Measurements from ENCODE around the gene PAM.
"Not testable (repeated sequence)": the region's sequence is repeated elsewhere in the genome, so short reads cannot be mapped to it uniquely, and the experiment has no call there.

The PAM gene

DNA sequence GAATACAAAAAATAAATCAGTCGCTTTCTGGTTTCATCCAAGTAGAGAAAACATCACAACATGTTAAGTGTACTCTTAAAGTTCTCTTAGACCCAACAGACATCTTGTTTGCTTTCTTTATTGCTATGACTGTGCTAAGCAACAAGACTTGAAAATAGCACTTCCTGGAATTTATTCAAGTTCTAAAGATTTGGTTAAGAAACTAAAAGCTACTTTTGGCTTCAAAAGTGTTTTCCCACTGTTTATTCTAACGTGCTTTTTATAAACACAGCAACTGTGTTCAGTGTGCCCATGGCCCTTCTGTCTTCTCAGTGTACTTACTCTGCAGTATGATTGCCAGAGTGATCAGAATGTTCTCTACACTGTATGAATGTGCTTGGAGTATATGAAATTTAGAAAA lies 255.1 kb downstream of the PAM start:
- DNase-seq: no peak

DNA sequence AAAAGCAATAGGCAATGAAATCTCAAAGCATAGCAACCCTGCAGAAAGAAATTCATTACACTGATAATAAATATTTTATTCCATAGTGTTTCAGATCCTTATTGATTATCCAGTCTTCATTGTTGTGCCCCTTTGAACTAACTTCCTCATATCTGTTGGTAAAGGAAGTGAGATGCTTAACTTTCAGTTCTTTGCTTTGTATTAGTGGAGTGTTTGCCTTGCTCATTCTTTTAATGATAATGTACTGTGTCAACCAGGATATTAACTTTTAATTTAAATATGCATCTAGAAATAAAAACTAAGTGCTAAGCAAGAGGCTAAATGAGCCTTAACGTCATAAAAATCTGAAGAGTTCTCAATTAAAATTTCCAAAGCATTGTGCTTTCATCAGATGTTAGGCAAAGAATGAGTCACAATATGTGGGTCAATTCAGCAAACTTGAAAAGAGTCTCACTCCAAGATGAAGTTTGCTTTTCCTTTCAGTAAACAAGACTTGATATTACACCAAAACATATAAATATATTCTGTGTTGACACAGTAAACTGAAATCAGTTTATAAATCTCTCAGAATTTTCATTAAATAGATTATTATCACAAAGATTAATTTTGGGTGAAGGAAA lies 258.9 kb downstream of the PAM start:
- no peak for DNase-seq

DNA sequence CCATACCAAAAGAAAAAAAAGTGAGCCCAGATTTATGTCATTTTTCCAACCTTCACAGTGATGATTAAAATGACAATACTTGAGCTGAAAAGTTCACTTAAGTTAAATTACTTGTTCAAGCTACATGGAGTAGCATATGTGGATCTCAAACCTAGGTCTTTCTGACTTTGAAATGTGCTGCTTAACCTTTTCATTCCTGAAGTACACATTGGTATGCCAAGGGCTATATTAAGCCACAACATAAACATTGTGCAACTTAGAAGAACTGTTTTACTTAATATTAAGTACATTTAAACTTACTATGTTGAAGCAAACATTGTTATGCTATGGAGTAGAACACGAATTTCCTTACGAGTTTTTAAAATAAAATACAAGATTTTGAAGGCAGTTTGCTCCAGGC lies 259.9 kb downstream of the PAM start:
- no peak for DNase-seq

DNA sequence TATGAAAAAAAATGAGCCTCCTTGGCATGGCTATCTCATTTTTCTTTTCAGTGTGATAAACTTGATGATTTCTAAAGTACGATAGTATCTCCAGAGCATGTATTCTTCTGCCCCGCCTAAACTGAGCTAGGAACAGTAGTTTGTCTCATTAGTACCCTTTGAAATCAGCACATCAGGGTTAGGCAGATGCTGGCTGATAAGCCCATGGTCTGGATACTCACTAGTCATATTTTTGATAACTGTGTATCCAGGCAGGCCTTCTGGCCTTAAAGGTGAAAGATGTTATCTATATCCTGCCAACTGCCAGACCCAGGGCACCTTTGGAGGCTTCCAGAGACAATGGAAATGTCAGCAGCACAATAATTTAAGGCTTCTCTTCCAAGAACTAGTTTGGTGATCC lies 261.1 kb downstream of the PAM start:
- no peak for DNase-seq

DNA sequence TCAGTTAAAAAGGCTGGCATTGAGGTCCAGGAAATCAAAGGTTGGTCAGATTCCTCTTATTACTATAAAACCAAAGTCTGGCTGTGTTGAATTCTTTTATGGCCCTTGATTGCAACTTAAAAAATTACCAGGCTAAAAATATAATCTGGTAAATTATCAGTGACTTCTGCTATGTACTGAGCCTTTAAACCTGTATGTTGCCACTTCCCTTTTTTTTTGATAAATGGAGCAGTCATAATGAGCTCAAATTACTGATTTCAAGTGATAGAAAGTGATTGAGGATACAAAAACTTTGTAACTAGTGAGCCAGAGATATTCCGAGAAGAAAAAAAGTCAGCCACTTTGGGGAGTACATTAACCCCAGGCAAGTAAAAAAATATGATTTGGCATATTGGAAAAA lies 264.7 kb downstream of the PAM start:
- DNase-seq: no peak

DNA sequence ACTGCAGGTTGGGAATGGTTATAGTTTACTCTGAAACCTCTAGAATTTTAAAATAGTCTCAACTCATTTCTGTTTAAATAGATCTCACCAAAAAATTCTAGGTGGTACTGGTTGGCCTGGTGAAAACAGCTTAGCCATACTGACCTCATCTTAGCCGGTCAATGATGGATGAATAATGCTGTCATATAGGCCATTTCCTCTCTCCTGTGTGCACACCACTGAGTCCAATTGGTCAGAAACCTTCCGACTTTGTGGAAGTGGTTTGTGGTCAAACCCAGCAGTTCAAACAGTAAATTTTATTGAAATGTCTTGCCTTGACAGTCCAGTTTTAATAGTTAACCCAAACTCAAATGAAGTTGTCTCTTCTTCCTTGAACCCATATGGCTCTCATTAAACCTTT lies 266.2 kb downstream of the PAM start:
- no peak for DNase-seq

DNA sequence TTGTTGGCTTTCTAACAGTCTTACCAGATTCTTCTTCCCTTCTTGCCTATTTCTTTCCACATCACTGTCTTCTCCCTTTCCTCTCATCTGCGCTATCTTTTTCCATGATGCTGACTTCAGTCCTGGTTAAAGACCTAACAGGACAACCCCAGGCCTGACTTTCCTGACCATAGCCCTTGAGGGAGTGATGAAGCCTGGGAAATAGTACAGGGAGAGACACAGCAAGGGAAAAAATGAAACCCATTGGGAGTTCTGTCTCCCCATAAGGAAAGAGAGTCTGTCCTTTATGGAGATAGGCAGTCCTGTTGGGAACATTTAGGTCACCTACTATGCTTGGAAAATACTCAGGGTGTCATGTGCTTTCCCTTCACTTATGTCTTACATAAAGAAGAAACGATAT lies 272.2 kb downstream of the PAM start:
- DNase-seq: no peak

DNA sequence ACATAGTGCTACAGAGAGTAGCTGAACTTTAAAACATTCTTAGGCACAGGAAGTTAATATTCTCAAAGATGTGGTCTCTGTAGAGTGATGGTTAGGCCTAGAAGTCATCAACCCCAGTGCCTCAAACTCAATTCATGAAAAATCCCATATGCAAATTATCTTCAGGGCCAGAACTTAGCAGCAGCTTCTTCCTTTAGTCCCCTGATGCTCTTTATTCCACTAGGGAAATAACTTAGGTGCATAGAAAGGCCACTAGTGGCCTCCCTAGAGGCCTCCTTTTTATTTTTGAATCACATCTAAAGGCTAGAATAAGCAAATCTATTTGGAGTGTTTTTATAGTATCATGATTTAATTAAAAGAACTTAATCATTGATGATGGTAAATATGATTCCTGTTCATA lies 276.5 kb downstream of the PAM start:
- no peak for DNase-seq

DNA sequence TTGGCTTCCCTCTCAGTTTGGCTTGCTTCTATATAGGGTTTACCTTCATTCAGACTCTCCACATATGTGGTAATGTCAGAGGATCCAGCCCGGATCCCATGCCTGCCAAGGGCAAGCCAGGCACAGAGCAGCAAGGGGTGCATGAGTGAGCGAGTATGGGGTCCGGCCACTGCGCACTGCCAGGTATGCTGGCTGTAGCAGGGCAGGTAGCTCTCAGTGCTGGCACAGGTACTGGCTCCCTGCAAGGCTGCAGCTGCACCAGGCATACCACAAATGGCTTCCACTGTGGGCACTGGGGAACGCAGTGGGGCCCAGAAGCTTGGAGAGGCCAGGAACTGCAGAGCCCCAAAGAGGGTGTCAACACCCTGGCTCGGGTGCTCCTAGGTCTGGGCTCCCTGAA lies 278.6 kb downstream of the PAM start:
- DNase-seq: no peak

DNA sequence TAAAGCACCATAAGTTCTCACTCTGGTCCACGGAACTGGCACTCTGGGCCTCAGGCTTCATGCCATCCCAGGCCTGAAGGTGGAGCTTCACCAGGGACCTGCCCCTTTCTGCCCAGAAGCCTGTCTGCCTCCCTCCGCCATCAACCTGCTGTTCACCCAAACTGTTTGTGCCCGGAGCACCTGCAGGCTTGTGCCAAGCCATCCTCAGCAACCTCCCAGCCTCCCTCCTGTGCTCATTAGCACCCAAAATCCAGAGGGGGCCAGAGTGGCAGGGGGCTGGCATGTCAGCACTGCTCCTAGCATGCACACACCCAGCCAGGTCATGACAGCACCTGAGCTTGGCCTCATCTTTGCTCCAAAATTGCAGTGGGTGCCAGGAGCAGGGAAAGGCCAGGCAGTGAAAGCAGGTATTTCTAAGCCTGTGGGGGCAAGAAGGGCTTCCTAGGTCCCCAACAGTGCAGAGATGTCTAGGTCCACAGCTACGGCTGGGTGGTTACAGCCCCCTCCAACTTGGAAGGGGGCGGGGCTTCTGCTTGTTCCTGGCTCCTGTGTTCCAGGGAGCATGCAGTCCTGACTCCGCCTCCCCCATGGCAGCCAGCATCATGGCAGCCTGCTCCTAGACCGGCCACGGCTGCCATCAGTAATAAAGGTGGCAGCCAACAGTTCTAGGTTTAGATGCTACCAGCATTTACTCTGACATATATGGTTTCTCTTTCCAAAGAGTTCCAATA lies 279.7 kb downstream of the PAM start:
- DNase-seq: no peak

DNA sequence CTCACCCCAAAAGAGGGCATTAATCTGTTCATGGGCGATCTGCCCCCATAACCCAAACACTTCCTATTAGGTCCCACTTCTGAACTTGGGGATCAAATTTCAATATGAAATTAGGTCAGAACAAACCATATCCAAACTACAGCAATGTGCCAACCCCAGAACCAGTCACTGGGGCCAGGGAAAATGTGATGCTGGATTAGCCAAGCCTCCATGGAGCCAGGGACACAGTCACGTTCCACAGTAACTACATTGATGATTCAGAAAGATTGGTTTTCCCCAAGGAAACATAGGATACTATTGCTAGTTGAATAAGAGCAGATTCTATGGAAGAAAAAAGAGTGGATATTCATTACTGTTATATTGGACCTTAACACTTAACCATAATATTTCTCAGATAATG lies 280.6 kb downstream of the PAM start:
- DNase-seq: no peak

DNA sequence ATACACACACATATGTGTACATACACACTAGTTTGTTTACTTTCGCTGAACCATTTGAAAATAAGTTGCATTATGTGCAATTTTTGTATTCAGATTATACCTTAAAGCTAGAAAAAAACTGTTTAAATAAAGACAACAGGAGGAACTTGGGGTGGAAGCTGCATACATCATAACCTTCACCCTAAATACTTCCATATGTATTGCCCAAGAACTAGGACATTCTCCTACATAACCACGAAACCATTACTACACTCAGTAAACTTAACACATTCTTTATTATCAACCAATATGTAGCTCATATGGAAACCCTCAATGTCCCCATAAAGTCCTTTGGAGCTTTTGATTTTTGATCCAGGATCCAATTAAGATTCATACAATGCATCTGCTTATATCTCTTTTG lies 281.5 kb downstream of the PAM start:
- DNase-seq: no peak

DNA sequence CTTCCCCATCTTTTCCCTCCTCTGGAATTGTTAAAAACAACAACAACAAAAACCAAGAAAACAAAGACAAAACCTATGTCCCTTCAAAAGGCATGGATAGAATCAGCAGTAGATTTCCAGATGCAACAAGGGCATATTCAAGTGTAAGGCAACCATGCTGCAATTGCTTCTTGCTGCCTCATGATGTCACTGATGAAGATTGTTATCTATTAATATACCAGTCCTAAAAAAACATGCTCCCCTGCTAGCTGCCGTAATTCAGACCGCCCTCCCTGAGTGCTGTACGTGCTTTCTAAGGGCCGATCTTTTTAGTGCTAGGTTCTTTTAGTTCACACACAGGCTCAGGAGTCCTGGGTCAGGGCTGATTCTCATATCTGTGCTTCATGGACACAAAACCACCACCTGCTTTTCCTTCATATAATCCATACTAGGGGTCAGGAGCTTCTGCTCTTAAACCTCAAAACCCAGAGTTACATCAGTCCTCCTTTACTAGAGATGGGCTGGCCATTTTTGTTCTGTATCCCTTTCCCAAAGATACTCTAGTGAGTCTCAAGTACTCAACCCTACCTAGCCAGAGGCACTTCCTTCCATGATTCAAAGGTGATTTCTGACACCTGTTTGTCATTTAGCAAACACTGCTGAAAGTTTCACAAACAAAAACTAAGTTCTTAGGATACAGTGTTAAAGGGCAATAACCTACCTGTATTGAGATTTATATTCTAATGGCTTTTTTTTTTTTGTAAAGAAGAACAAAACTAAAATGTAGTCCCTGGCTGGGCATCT lies 282.8 kb downstream of the PAM start:
- DNase-seq: no peak

DNA sequence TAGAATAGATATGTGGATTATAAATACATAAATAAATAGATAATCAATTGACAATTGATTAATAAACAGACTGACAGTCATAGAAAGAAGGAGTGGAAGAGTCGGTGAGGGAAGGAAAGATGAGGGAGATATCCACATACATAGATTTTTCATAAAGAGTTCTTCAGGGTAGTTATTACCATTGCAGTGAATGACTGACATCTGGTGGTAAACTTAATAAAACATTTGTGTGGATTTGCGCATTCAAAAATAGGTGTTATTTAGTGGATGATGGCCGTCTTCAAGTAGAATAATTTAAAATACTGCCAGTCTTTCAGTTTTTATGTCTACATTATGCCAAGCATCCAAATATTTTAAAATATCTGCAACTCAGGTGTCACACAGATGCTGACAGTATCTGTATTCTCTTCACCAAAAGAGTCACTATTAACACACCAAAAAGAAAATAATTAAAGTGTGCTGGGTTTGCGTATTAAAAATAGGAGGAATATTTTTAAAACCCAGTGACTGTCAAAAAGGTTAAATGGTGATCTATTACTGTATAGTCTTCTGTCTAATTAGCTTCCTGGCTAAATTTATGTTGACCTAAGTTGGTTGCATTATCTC lies 286.1 kb downstream of the PAM start:
- peak; percentile 10 for DNase-seq

DNA sequence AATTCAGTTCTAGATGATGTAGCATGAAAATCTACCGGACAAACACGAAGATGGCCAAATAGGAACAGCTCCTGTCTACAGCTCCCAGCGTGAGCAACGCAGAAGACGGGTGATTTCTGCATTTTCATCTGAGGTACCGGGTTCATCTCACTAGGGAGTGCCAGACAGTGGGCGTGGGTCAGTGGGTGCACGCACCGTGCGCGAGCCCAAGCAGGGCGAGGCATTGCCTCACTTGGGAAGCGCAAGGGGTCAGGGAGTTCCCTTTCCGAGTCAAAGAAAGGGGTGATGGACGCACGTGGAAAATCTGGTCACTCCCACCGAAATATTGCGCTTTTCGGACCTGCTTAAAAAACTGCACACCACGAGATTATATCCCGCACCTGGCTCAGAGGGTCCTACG lies 291.6 kb downstream of the PAM start:
- DNase-seq: not testable (repeated sequence)

DNA sequence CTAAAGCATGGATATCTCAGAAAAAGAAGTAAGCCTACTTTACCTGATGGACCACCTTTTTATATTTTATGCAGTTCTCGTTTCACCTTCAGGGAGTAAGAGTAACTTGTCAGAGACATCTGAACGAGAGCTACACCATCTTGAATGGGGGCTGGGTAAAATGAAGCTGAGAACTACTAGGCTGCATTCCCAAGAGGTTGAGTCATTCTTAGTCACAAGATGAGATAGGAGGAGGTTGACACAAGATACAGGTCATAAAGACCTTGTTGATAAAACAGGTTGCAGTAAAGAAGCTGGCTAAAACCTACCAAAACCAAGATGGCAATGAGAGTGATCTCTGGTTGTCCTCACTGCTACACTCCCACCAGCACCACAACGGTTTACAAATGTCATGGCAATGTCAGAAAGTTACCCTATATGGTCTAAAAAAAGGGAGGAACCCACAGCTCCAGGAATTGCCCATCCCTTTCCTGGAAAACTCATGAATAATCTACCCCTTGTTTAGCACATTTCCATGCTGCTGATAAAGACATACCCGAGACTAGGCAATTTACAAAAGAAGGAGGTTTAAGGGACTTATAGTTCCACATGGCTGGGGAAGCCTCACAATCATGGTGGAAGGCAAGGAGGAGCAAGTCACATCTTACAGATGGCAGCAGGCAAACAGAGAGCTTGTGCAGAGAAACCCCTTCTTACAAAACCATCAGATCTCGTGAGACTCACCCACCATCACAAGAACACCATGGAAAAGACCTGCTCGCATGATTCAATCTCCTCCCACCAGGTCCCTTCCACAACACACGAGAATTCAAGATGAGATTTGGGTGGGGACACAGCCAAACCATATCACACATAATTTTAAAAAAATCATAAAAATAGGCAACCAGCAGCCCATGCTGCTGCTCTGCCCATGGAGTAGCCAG lies 302.4 kb downstream of the PAM start:
- DNase-seq: no peak

DNA sequence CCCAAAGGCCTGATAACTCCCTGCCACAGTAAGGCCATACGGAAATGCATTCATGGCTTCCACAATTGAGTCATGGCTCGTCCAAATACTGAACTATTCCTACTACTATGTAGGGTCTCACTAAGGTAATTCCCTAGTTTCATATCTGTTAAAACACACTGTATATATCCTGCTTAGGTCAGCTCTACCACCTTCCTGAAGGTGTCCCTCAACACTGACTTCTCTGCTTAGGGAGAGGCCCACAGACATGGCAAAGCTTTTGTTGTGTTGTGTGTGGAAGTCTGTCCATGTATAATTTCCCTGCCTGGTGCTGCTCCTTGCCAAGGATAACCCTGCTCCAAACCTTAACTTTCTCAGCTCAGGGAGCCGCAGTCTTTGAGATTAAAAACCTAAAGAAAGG lies 304.4 kb downstream of the PAM start:
- no peak for DNase-seq

DNA sequence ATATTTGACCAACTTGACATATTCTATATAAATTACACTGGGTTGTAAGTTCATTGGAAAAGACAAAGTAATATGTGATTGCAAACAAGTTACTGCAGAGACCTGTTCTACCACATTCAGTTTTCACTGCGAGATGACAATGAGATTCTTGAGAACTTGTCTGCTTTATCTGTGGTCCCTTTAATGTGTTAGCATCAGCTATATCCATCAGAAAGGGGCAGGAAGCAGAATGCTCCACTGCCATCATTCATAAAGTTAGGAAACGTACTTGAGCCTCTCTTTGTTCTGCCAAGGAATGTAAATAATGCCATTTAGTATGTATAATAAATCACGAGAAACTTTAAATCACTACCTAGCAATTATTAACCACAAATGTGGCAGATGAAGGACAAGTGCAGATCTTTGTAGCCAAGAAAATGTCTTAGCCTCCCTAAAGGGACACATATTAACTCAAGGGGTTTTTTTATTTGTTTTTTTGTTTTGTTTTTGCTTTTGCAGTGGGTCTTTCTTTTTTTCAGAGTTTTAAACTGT lies 305.4 kb downstream of the PAM start:
- no peak for DNase-seq

DNA sequence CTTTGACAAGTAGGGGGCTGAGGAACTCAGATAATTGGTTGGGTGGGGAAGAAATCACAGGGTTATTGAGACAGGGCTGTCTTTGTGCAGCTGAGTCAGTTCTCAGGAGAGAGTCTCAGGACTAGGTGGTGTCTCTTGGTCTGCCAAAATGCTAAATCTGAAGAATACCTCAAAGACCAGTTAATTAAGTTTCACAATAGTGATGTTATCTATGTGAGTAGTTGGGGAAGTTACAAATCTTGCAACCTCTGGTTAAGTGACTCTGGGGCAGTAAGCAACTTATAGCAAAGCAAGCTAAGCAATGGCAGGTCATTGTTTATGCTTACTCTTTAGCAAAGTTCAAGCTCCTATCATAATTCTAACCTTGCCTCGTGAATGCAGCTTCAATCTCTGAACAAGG lies 311.2 kb downstream of the PAM start:
- DNase-seq: no peak

DNA sequence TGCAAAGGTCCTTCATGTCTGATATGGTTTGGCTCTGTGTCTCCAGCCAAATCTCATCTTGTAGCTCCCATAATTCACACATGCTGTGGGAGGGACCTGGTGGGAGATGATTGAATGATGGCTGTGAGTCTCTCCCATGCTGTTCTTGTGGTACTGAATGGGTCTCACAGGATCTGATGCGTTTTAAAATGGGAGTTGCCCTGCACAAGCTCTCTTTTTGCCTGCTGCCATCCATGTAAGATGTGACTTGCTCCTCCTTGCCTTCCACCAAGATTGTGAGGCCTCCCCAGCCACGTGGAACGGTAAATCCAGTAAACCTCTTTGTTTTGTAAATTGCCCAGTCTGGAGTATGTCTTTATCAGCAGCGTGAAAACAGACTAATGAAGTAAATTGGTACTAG lies 318.4 kb downstream of the PAM start:
- DNase-seq: not testable (repeated sequence)

DNA sequence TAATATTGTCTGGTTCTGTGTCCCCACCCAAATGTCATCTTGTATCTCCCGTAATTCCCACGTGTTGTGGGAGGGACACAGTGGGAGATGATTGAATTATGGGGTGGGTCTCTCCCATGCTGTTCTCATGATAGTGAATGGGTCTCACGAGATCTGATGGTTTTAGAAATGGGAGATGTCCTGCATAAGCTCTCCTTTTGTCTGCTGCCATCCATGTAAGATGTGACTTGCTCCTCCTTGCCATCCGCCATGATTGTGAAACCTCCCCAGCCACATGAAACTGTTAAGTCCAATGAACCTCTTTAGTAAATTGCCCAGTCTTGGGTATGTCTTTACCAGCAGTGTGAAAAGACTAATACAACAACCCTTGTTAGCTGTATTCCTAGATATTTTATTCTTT lies 320.3 kb downstream of the PAM start:
- no peak for DNase-seq
